Dermis blood vessel endothelial cell (primary cell): ENCODE results near the gene VAT1L. TPM values are rescaled to one million over a fixed set of nuclear protein-coding genes. Genes with fewer than 3 reads are reported as not detected.
"Not testable (repeated sequence)": the region's sequence is repeated elsewhere in the genome, so short reads cannot be mapped to it uniquely, and the experiment has no call there.

Source experiments
- DNase-seq: peaks from one replicate; pipeline ENCODE4 v3.0.0; 2010
- total RNA-seq: library from RNA; depleted of rRNA; stranded (reverse); fragments of >200 nt; gene quantifications from 2 replicates; pipeline ENCODE4 v1.2.3, GENCODE V29; 2014

VAT1L gene
- total RNA-seq, 1 donor from 2014 or later = 1.4 TPM

DNA sequence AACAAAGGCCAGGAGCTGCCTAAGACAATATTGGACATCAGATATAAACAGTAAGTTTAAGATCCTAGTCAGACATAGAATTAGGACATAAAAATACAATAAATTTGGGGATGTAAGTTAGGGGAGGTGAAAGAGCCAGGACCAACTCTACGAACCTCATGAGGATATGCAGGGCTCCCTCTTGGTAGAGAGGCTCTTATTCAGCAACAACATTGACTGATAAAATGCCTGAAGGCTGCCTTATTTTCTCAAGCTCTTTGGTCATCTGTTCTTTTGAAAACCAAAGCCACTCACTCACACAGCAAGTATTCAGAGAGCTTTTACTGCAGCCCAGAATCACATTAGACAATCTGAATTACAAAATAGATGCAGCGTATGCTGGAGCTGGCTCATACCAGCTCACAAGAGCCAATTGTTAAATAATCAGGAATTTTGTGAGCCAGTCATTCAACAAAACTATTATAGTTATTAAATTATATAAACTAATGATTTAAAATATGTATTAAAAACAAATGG, 125.4 kb downstream of the VAT1L start:
- no peak for DNase-seq

DNA sequence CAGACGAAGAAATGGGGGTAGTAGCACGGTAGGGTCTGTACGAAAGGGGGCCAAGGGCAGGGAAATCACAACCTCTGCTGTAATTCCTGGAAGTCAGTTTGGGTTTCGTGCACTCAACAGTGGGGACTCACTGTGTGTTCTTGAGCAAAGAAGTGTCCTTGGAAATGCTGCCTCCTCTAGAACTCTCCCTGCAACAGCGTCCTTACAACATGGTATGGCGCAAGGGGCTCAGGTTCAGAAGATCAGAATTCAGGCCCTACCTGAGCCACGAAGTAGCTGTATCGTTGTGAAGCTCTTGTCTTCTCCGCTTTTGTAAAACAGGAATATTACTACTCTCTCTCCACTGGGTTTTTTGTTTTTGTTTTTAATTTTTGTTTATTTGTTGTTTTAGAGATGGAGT, 127.7 kb downstream of the VAT1L start:
- no peak for DNase-seq

DNA sequence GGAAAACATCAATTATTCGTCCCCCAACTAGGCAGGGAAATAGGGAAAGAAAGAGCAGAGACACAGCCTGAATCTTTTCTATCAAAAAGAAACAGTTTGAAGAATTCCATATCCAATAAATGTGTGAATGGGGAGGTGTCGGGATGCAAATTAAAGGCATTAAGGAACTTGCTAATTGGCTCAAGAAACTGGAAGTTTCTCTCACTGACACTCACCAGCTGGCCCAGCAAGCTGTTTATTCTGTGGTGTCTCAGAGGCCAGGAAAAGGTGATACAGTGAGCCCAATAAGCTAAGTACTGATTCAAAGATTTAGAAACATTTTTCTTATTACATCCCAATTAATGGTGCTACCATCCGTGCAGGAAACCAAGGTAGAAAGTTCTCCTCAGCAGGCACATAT, 129.6 kb downstream of the VAT1L start:
- no peak for DNase-seq

DNA sequence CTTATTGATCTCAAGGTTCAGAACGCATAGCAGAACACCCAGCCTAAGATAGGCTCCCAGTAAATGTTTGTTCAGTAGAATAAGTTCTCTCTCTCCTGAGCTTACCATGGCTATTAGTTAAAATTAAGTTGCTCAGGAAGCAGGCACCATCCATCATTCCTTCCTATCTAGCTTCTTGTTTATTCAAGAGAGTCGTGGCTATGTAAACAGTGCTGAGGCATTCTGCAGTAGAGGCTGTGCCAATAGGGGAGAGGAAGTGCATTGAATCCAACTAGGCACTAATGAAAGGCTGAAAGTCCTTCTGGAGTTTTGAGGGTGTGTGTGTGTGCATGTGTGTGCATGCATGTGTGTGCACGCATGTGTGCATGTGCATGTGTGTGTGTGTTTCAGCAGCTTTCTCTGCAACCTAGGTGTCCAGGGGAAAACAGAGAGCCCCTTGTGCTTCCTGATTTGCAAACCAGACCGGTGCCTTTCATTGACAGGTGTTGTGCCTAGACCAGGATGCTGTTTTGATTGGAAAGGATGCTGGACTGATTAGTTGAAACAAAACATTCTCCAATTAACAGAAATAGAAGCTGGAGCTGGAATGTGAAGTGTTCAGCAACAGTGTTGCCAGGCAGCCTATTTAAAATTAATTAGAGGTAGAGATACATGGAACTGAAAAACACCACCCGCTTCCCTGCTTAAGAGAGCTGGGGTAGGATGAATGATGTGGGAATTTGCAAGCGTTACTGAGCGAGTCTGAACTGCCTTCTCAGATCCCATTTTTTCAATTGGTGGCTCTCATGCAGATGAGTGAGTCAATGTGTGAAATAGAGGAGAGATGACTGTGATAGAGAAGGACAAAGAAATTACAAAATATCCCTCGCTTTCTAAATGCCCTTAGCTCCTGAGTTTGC, 130.7 kb downstream of the VAT1L start:
- peak; percentile 63 for DNase-seq

DNA sequence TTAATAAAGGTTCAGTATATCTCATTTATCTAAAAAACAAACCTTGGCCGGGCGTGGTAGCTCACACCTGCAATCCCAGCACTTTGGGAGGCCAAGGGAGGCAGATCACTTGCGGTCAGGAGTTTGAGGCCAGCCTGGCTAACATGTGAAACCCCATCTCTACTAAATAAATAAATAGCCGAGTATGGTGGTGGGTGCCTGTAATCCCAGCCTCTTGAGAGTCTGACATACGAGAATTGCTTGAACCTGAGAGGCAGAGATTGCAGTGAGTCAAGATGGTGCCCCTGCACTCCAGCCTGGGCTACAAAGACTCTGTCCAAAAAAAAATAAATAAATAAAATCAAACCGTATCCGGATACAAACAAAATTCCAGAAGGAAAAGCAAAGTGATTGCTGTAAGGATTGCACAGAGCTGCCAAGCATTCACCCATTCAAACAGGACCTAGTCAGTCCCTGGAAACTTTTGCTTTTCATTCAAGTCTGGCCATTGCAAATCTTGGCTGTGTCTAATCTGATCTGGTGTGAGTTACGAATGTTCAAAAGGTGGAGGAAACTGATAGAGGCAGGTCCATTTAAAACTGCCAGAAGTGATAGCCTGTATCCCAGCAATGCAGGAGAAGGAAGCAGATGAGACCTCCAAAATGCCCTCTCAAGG, 131.5 kb downstream of the VAT1L start:
- DNase-seq = no peak

DNA sequence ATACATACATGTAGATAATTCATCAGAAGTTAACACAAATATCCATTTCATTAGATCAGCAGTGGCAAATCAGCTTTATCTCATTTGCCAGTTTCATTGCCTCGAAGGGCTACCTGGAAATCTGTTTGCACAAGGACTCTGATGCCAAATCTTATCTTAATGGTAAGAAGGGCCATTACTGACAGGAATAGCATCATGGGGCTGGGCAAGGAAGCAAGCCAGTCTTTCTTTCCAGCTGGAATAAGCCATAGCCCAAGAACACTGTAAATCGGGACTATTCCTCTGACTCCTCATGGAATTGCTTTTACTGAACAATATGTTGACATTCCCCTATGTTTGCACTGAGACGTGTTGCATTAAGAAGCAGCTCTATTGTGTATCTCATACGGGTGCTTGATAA, 132.6 kb downstream of the VAT1L start:
- no peak for DNase-seq

DNA sequence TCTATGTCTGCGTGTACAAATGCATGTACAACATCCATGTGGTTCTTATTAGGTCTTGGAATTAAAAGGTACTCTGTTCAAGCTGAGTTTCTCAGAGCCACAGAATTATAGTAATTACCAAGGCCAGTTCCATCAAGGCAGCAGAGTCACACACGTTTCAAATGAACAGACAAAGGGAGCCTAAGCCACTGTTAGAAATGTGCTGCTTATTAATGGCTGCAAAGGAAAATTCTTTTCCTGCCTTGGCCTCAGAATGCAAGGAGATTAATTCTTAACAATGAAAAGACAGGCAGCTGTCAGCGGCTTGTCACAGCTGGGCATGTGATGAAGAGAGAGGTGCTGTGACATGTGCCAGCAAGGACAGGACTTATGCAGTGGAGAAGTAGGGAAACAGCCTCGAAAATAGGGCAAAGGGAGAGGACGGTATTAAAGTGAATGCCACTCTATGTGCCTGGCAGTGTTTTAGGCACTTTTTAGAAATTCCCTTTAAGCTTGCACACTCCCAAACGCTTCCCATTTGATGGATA, 133.9 kb downstream of the VAT1L start:
- no peak for DNase-seq

DNA sequence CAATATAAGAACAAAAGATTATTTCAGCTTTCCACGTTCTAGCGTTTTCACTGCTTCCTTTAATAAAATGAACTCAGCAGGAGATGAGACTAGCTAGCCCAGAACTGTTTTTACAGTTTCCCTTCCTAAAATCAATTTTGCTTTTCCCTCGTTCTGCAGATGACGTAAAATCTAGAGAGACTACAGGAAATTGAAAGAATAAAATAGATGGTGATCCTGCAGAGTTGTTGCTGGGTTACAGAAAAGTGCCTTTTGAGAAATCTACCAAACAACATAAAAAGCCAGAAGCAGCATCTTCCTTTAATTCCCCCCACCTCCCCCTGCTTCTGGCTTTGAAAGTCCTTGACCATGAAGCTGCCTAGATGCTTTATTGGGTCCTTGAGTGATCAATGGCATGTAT, 137.2 kb downstream of the VAT1L start:
- DNase-seq = no peak

DNA sequence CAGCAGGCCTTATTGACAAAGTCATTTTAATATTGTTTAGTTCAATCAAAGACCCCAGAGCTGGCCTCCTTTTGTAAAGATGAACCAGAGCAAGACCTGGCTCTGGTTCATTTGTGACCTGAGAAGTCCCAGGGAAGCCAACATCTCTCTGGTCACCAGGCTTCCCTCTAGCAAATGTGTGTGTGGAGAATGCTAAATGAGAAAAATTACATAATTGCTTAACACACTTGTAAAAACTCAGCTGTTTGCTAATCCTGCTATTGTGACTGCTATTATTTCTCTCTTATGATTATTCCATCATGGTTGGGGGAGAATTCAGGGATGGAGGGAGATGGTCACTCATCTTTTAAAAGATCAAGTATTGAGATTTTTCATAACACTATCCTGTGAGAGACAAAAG, 139.7 kb downstream of the VAT1L start:
- no peak for DNase-seq

DNA sequence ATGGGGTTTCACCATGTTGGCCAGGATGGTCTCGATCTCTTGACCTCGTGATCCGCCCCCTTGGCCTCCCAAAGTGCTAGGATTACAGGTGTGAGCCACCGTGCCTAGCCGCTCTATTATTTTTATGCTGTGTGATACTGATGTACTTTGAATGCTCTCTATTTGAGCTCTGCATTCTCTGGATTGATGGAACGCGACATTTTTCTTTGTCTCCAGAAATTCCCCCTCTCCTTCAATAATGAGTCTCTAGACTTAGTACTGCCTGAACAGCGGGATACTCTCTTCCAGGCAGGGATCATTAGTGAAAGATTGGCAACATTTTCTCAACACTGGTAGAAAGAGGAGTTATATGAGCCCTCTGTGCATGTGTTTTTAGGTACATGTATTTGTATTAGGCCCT, 140.6 kb downstream of the VAT1L start:
- DNase-seq = no peak

DNA sequence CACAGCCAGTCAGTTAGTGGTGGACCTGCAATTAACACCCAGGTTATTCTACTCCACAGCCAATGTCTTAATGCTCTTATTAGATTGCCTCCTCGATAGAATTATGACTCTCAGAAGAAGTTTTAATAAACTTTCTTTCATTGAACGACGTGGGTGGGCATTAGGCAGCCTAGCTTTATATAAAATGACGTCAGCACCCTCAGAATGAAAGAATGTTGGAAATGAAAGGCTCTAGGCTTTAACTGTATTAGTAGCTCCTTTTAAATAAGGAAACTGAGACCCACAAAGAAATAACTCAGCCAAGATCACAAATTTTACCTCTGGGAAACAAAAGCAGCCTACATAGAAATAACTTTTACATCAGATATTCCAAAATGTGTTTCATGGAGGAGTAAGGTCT, 142.7 kb downstream of the VAT1L start:
- no peak for DNase-seq

DNA sequence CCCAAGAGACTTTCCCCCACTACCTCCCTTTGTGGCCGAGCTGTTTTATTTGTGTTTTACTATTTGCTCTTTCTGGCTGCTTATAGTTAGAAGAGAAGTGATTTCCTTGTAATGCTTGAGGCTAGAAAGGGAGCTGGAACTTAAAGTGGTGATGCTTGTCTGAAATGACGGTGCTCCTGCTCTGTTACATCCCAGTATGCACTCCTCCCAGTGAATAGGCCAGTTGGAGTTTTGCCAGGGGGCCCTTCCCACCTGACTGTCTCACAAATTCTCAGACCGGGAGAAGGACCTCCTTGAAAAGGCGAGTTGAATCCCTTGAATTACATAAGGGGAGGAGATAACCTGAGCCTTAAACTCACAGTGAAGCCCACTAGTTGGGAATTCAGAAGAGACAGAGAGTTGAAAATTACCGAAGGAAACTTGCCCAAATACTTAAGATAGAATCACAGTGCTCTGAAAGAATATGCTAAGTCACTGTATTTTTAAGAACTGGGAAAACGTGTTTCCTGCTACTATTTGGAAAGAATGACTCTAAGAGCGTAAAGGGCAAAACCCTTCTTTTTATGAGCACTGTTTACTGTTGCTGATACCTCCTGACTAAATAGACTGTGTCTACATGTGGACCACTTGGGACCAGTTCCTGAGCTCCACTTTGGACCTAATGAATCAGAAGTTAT, 149.2 kb downstream of the VAT1L start:
- no peak for DNase-seq

DNA sequence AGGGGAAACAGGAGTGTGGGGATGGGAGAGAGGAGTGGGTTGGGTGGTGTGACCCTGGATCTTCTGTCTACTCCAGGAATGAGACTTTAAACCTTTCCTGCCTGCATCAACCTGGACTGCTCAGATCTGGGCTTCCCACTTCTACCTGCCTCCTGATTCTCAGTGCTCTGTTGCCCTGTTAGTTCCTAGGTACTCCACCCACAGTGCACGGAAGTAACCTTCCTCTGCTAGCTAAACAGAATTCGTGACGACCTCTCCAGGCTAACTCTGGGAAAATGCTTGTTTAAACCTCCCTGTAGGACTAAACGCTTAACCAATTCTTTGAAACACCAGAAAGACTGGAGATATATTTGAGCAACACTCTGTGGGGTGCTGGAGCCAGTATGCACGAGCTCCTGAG, 150.5 kb downstream of the VAT1L start:
- no peak for DNase-seq

DNA sequence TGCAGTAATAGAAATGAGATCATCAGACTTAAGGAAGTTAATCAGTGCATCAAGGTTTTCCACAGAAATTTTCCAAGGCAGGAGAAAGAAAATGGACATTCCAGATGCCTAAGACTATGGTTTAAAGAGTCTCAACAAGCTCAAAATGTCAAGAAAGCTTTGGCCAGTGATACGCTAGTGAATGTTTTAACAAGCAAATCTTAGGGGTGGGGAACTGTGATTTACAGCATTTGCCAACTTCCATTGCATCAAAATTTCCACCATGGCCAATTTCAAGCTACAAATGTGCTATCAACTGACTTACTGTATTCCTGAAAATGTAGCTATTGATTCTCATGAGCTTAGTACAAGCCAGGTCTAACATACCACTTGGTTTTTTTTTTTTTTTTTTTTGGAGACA, 151.6 kb downstream of the VAT1L start:
- DNase-seq = no peak

DNA sequence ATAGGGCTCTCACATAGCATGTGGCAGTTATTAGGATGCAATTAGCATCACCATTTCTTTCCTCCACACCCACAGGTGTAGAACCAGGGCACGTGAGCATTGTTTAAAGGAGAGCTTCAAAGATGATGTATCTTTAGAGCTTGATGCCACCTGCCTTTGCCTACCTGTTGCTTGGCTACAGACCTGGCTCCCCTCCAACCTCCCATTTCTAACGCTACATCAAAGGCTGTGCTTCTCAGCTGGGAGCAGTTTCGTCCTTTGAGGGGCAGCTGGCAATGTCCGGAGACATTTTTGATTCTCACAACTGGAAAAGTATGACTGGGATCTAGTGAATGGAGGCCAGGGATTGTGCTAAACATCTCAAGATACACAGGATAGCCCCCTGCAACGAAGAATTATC, 155.4 kb downstream of the VAT1L start:
- DNase-seq = no peak

DNA sequence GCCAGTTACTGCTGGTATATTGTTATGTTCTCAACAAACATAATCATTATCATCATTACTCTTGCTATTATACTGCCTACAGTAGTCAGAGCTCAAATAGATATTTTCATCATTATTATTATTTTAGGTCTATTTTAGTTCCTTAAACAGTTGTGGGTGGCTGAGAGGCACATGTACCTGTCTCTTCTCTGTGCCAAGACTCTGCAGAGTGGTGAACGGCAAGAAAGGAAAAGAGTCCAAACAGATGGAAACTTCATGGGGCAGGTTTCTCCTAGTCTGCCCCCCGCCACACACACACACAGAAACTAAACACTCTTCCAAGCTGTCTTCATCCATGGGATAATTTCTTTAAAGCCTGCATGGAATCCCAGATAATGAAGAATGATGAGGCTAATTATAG, 156.3 kb downstream of the VAT1L start:
- no peak for DNase-seq

DNA sequence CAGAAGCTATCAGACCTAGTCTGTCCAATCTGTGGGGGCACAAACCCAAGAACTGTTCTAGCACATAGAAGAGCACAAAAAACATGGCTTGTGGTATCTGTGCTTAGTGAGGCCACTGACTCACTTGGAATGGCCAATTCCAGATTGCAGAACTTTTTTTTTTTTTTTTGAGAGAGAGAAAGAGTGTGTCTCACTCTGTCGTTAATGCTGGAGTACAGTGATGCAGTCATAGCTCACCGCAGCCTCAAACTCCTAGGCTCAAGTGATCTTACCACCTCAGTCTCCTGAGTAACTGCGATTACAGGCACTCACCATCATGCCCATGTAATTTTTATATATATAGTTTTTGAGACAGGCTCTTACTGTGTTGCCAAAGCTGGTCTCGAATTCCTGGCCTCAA, 156.8 kb downstream of the VAT1L start:
- no peak for DNase-seq

DNA sequence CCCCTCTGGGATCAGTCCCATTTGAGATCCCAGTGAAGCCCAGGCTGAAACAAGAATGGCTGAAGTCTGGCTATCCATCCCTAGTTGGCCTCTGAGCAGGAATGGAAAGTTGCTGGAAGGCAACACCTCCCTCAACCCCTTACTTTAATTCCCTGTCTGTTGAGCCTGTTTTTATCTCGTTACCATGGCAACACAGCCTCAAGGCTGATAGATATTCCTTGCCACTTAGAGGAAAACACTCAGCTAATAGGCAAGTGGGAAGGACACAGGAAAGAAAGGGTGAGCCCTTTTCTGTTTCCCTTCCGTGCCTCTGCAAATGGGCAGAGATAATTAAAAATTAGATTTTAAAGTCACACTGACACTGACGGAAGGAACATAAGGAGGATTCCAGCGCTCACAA, 158.5 kb downstream of the VAT1L start:
- DNase-seq = no peak

DNA sequence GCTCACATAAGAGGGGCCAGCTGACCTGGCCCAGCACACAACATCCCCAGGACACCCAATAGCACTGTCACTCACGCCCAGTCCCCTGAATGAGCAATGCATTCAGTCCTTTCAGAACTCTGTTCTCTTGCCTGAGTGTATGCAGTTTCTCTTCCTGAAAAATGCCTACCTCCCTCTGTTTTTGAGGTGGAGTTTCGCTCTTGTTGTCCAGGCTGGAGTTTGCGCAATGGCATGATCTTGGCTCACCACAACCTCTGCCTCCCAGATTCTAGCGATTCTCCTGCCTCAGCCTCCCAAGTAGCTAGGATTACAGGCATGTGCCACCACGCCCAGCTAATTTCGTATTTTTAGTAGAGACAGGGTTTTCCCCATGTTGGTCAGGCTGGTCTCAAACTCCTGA, 159.2 kb downstream of the VAT1L start:
- not testable (repeated sequence) for DNase-seq

DNA sequence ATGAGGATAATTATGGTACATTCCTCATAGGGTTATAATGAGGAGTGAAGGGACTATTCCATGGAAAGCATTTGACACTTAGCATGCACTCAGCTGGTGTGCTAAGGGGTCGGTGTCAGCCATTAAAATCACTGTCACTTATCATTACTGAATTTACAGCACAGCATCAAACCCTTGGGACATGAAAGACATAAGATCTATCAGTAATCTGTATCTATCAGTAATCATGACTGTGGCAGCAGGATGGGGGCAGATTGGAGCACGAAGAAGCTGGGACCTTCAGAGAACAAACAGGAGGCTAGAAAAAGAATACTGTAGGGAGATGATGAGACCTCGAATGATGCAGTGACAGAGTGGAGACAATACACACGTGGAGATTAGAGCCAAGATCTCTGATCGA, 160.5 kb downstream of the VAT1L start:
- DNase-seq = no peak

DNA sequence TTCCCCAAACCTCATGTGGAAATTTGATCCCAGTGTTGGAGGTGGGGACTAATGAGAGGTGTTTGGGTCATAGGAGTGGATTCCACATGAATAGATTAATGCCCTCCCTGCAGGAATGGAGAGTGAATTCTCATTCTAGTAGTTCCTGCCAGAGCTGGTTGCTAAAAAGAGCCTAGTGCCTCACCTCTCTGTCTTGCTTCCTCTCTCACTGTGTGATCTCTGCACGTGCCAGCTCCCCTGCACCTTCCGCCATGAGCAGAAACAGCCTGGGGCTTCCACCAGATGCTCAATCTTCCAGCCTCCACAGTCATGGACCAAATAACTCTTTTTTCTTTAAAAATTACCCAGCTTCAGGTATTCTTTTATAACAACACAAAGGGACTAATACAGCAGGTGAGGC, 161.1 kb downstream of the VAT1L start:
- DNase-seq = no peak

DNA sequence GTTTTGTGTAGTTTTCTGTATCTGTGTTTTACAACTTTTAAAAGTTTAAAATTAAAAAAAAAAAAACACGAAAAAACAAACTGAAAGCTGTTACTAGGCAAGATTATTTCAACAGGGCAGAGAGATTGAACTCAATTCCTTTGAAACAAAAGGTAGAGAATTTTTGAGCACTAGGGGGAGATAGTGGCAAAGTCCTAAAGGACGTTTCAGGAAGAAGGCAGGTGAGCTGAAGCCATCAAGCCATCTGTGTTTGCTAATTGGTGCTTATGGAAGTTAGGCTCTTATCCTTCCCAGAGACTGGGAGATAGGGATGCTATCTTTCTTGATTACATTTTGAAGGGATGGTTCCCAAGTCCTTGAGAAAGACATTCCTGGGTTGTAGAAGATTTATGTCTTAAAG, 163.4 kb downstream of the VAT1L start:
- peak; percentile 30 for DNase-seq

DNA sequence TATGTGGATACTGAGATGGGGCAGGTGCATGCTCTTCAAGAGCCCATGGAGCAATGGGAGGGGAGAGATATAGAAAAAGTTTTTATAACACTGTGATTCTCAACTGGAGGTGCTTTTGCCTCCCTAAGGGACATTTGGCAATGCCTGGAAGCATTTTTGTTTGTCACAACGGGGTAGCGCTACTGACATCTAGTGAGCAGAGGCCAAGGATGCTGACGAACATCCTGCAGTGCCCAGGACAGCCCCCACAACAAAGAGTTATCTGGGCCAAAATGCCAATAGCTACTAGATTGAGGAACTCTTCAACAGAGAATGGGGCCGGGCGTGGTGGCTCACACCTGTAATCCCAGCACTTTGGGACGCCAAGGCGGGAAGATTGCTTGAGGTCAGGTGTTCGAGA, 166.8 kb downstream of the VAT1L start:
- DNase-seq = peak; percentile 22
